Mesenchymal stem cell (in vitro differentiated cells and primary cell): ENCODE data around the gene GTPBP3.

ENCODE experiments used
- DNase-seq: peaks from one replicate; pipeline ENCODE4 v3.0.0-alpha.2; 2013
- H2AFZ ChIP-seq: one replicate; pipeline ENCODE4 v1.6.1; 2013; ENCODE audit warnings: low read depth, mild to moderate bottlenecking, control low read depth, inconsistent platforms, low read length, moderate library complexity
- H2AK5ac ChIP-seq: 2 replicates; pipeline ENCODE4 v1.6.1; 2013; ENCODE audit warnings: low read length, moderate library complexity, mild to moderate bottlenecking, inconsistent platforms; ENCODE audit not compliant: severe bottlenecking
- H2BK120ac ChIP-seq: one replicate; pipeline ENCODE4 v1.6.1; 2013; ENCODE audit warnings: low read depth, mild to moderate bottlenecking, inconsistent platforms, low read length, moderate library complexity
- H2BK12ac ChIP-seq, 2 experiments: one replicate each; pipeline ENCODE4 v1.6.1; 2013; ENCODE audit warnings: inconsistent platforms in 2 of 2, low read length in 2 of 2, mild to moderate bottlenecking in 2 of 2, moderate library complexity in 2 of 2, control low read depth in 1 of 2
- H2BK15ac ChIP-seq: one replicate; pipeline ENCODE4 v1.6.1; 2013; ENCODE audit warnings: mild to moderate bottlenecking, low read depth, inconsistent platforms; ENCODE audit not compliant: poor library complexity, severe bottlenecking
- H2BK5ac ChIP-seq: 2 replicates; pipeline ENCODE4 v1.6.1; 2013; ENCODE audit warnings: low read depth, mild to moderate bottlenecking, low read length, control low read depth, inconsistent platforms; ENCODE audit not compliant: poor library complexity, severe bottlenecking
- H3K14ac ChIP-seq, 2 experiments: one replicate each; pipeline ENCODE4 v1.6.1; 2013; ENCODE audit warnings: inconsistent platforms in 2 of 2, low read length in 2 of 2, control low read depth in 1 of 2, mild to moderate bottlenecking in 1 of 2, moderate library complexity in 1 of 2
- H3K18ac ChIP-seq, 2 experiments: one replicate each; pipeline ENCODE4 v1.6.1; 2013; ENCODE audit warnings: inconsistent platforms in 2 of 2, low read length in 2 of 2, control low read depth in 1 of 2, low read depth in 1 of 2, mild to moderate bottlenecking in 1 of 2
- H3K23ac ChIP-seq, 2 experiments: one replicate each; pipeline ENCODE4 v1.6.1; 2013; ENCODE audit warnings: inconsistent platforms in 2 of 2, low read length in 2 of 2, mild to moderate bottlenecking in 2 of 2, moderate library complexity in 2 of 2, control low read depth in 1 of 2
- H3K27ac ChIP-seq: 2 replicates; pipeline ENCODE4 v1.5.1; 2013; ENCODE audit warnings: mild to moderate bottlenecking, moderate library complexity, low read length, control low read depth, inconsistent platforms; ENCODE audit not compliant: poor library complexity, severe bottlenecking
- H3K27me3 ChIP-seq, 2 experiments: 2 replicates each; pipeline versions ENCODE4 v1.6.1 to v1.7.0; 2013; ENCODE audit warnings: low read length in 2 of 2, mild to moderate bottlenecking in 2 of 2, moderate library complexity in 2 of 2, control low read depth in 1 of 2, inconsistent platforms in 1 of 2; ENCODE audit not compliant: control insufficient read depth in 1 of 2, insufficient read depth in 1 of 2
- H3K36me3 ChIP-seq, 2 experiments: 2 replicates each; pipeline versions ENCODE4 v1.6.1 to v1.7.0; 2013; ENCODE audit warnings: low read length in 2 of 2, control low read depth in 1 of 2, inconsistent platforms in 1 of 2, low read depth in 1 of 2, mild to moderate bottlenecking in 1 of 2; ENCODE audit not compliant: insufficient read depth in 2 of 2, control insufficient read depth in 1 of 2
- H3K4ac ChIP-seq, 2 experiments: one replicate each; pipeline ENCODE4 v1.6.1; 2013; ENCODE audit warnings: inconsistent platforms in 2 of 2, low read length in 2 of 2, mild to moderate bottlenecking in 2 of 2, moderate library complexity in 2 of 2, control low read depth in 1 of 2, low read depth in 1 of 2
- H3K4me1 ChIP-seq: 2 replicates; pipeline ENCODE4 v1.6.1; 2013; ENCODE audit warnings: low read depth, low read length, control low read depth; ENCODE audit not compliant: control insufficient read depth, insufficient read depth
- H3K4me2 ChIP-seq: 2 replicates; pipeline ENCODE4 v1.6.1; 2013; ENCODE audit warnings: low read length, mild to moderate bottlenecking, inconsistent platforms; ENCODE audit not compliant: poor library complexity, severe bottlenecking
- H3K4me3 ChIP-seq, 2 experiments: 2 replicates each; pipeline versions ENCODE4 v1.5.1 to v1.7.0; 2013; ENCODE audit warnings: low read length in 2 of 2, mild to moderate bottlenecking in 2 of 2, control low read depth in 1 of 2, low read depth in 1 of 2; ENCODE audit not compliant: insufficient read depth in 1 of 2
- H3K79me1 ChIP-seq: replicated peaks from 2 replicates; pipeline ENCODE4 v1.6.1; 2013; ENCODE audit warnings: mild to moderate bottlenecking, control low read depth, low read length, inconsistent platforms; ENCODE audit not compliant: poor library complexity, severe bottlenecking
- H3K9ac ChIP-seq: 2 replicates; pipeline ENCODE4 v1.7.0; 2013; ENCODE audit warnings: mild to moderate bottlenecking, low read length, moderate library complexity
- H3K9me3 ChIP-seq: 2 replicates; pipeline ENCODE4 v1.7.0; 2013; ENCODE audit warnings: mild to moderate bottlenecking, low read length; ENCODE audit not compliant: control insufficient read depth
- H4K8ac ChIP-seq: one replicate; pipeline ENCODE4 v1.6.1; 2013; ENCODE audit warnings: inconsistent platforms, mild to moderate bottlenecking, low read length, moderate library complexity
- H4K91ac ChIP-seq: one replicate; pipeline ENCODE4 v1.6.1; 2013; ENCODE audit warnings: mild to moderate bottlenecking, low read length, inconsistent platforms
- WGBS: methylation state at CpG from one replicate; pipeline ENCODE4 v1.1.7; 2013; ENCODE audit warnings: mixed read lengths; 5-methylcytosine and 5-hydroxymethylcytosine counted together

GTPBP3 gene

GRCh38 chr19:17340871-17341357, 3.6 kb downstream of the GTPBP3 start:
- Histone ChIP-seq H3K14ac (no peak overlapping the region), H3K79me1 (peaks cover 16% of the 10 kb centered on the region), H2BK12ac (no peak overlapping the region), H3K4ac (no peak overlapping the region), H2BK120ac (no peak overlapping the region), H4K8ac (no peak overlapping the region), H3K4me1 (peaks cover 22% of the 10 kb centered on the region), H2AK5ac (no peak overlapping the region), H3K23ac (no peak overlapping the region), H3K27me3 (no peaks in the 10 kb centered on the region), H2AFZ (no peak overlapping the region), H3K36me3 (peaks cover 7 to 30% of the 10 kb centered on the region in 2 experiments), H3K4me2 (no peak overlapping the region), H3K27ac (no peak overlapping the region), H3K18ac (no peak overlapping the region), H4K91ac (no peak overlapping the region), H2BK5ac (no peak overlapping the region), H3K9ac (no peak overlapping the region), H3K9me3 (no peaks in the 10 kb centered on the region), H2BK15ac (no peak overlapping the region), H3K4me3 (no peak overlapping the region)
- WGBS = 73% methylated on average over 16 of the region's 17 CpGs
- no peak for DNase-seq

- H3K9me3 ChIP-seq = no peaks in the 10 kb centered on the region
- no peak overlapping the region for H2BK120ac ChIP-seq
- H3K27me3 ChIP-seq = no peaks in the 10 kb centered on the region
- H2AK5ac ChIP-seq = no peak overlapping the region
- no peak overlapping the region for H3K4me2 ChIP-seq
- H3K4me3 ChIP-seq = no peak overlapping the region
- no peak for DNase-seq
- no peak overlapping the region for H2BK12ac ChIP-seq
- peaks cover 16% of the 10 kb centered on the region for H3K79me1 ChIP-seq
- peaks cover 21% of the 10 kb centered on the region for H3K4me1 ChIP-seq
- 96% methylated on average over 15 of the region's 15 CpGs for WGBS
- no peak overlapping the region for H3K14ac ChIP-seq
- H2BK15ac ChIP-seq = no peak overlapping the region
- H3K23ac ChIP-seq = no peak overlapping the region
- H3K27ac ChIP-seq = no peak overlapping the region
- peaks cover 7 to 30% of the 10 kb centered on the region in 2 experiments for H3K36me3 ChIP-seq
- no peak overlapping the region for H3K9ac ChIP-seq
- no peak overlapping the region for H2BK5ac ChIP-seq
- no peak overlapping the region for H3K18ac ChIP-seq
- H4K91ac ChIP-seq = no peak overlapping the region
- H3K4ac ChIP-seq = no peak overlapping the region
- no peak overlapping the region for H2AFZ ChIP-seq
- H4K8ac ChIP-seq = no peak overlapping the region
Measured at GRCh38 chr19:17341386-17341785, 4.0 kb downstream of the GTPBP3 start.

GRCh38 chr19:17341845-17342244, 4.5 kb downstream of the GTPBP3 start:
- H4K91ac ChIP-seq = no peak overlapping the region
- peaks cover 21% of the 10 kb centered on the region for H3K4me1 ChIP-seq
- H2BK12ac ChIP-seq = no peak overlapping the region
- H3K9ac ChIP-seq = no peak overlapping the region
- H3K18ac ChIP-seq = no peak overlapping the region
- peaks cover 7 to 30% of the 10 kb centered on the region in 2 experiments for H3K36me3 ChIP-seq
- no peak overlapping the region for H2AFZ ChIP-seq
- H3K23ac ChIP-seq = no peak overlapping the region
- H3K9me3 ChIP-seq = no peaks in the 10 kb centered on the region
- H3K27ac ChIP-seq = no peak overlapping the region
- H2BK120ac ChIP-seq = no peak overlapping the region
- H3K79me1 ChIP-seq = peaks cover 16% of the 10 kb centered on the region
- no peak overlapping the region for H3K4me3 ChIP-seq
- no peak overlapping the region for H2BK15ac ChIP-seq
- H2AK5ac ChIP-seq = no peak overlapping the region
- no peaks in the 10 kb centered on the region for H3K27me3 ChIP-seq
- no peak overlapping the region for H4K8ac ChIP-seq
- no peak overlapping the region for H3K4me2 ChIP-seq
- 99% methylated on average over 5 of the region's 7 CpGs for WGBS
- no peak overlapping the region for H3K4ac ChIP-seq
- no peak overlapping the region for H2BK5ac ChIP-seq
- no peak for DNase-seq
- H3K14ac ChIP-seq = no peak overlapping the region

GRCh38 chr19:17346109-17346671, 8.8 kb downstream of the GTPBP3 start:
- H3K4me3 ChIP-seq = no peak overlapping the region
- H2BK12ac ChIP-seq = no peak overlapping the region
- no peak overlapping the region for H2BK5ac ChIP-seq
- H3K4me1 ChIP-seq = peaks cover 13% of the 10 kb centered on the region
- 20% methylated on average over 24 of the region's 24 CpGs for WGBS
- H4K91ac ChIP-seq = no peak overlapping the region
- no peak overlapping the region for H3K27ac ChIP-seq
- no peak overlapping the region for H2BK120ac ChIP-seq
- H3K79me1 ChIP-seq = no peaks in the 10 kb centered on the region
- peak overlapping the region; percentile 56 for H4K8ac ChIP-seq
- no peak overlapping the region for H2AK5ac ChIP-seq
- H3K14ac ChIP-seq = no peak overlapping the region
- no peak overlapping the region for H3K4ac ChIP-seq
- H2AFZ ChIP-seq = no peak overlapping the region
- DNase-seq = peak; percentile 66
- peaks cover 0 to 8% of the 10 kb centered on the region in 2 experiments for H3K27me3 ChIP-seq
- H3K9me3 ChIP-seq = no peaks in the 10 kb centered on the region
- peaks cover 5 to 6% of the 10 kb centered on the region in 2 experiments for H3K36me3 ChIP-seq
- H3K9ac ChIP-seq = no peak overlapping the region
- no peak overlapping the region for H2BK15ac ChIP-seq
- no peak overlapping the region for H3K18ac ChIP-seq
- H3K23ac ChIP-seq = no peak overlapping the region
- no peak overlapping the region for H3K4me2 ChIP-seq
